Measurements from ENCODE around the gene RAB30. TPM values are rescaled to one million over a fixed set of nuclear protein-coding genes. Genes with fewer than 3 reads are reported as not detected.

The RAB30 gene
- total RNA-seq, 1 donor from 2014 or later: 15.4 TPM

- no peaks in the 10 kb centered on the region for H3K9me3 Mint-ChIP-seq
- H3K4me3 Mint-ChIP-seq: no peak overlapping the region
- H3K36me3 Mint-ChIP-seq (ENCODE audit: low read depth): peaks cover 2% of the 10 kb centered on the region
- no peaks in the 10 kb centered on the region for H3K27me3 Mint-ChIP-seq (ENCODE audit: low read depth)
- H3K27ac Mint-ChIP-seq (ENCODE audit: unreplicated experiment): no peak overlapping the region
- no peaks in the 10 kb centered on the region for H3K4me1 Mint-ChIP-seq
- TF ChIP-seq CTCF (conservative IDR thresholded peaks at IDR 0.05): no peak
- DNase-seq (ENCODE audit: low read depth, low spot score): no peak
These were observed 15.5 kb downstream of the RAB30 start for GRCh38 chr11:83056204-83056603.

- no peaks in the 10 kb centered on the region for H3K27me3 Mint-ChIP-seq (ENCODE audit: low read depth)
- H3K4me3 Mint-ChIP-seq: no peak overlapping the region
- no peak for DNase-seq (ENCODE audit: low read depth, low spot score)
- no peak for TF ChIP-seq CTCF (conservative IDR thresholded peaks at IDR 0.05)
- no peaks in the 10 kb centered on the region for H3K4me1 Mint-ChIP-seq
- H3K9me3 Mint-ChIP-seq: no peaks in the 10 kb centered on the region
- no peaks in the 10 kb centered on the region for H3K36me3 Mint-ChIP-seq (ENCODE audit: low read depth)
- H3K27ac Mint-ChIP-seq (ENCODE audit: unreplicated experiment): no peak overlapping the region
These were observed 16.8 kb downstream of the RAB30 start for GRCh38 chr11:83054904-83055380.

GRCh38 chr11:83054001-83054400 is 17.7 kb downstream of the RAB30 start:
- Mint-ChIP-seq H3K9me3 (no peaks in the 10 kb centered on the region), H3K27me3 (ENCODE audit: low read depth) (no peaks in the 10 kb centered on the region), H3K36me3 (ENCODE audit: low read depth) (no peaks in the 10 kb centered on the region), H3K27ac (ENCODE audit: unreplicated experiment) (no peak overlapping the region), H3K4me3 (no peak overlapping the region), H3K4me1 (no peaks in the 10 kb centered on the region)
- TF ChIP-seq CTCF (conservative IDR thresholded peaks at IDR 0.05): no peak
- DNase-seq (ENCODE audit: low read depth, low spot score): no peak

GRCh38 chr11:83051760-83052671 is 19.7 kb downstream of the RAB30 start:
- no peaks in the 10 kb centered on the region for H3K27me3 Mint-ChIP-seq (ENCODE audit: low read depth)
- H3K4me1 Mint-ChIP-seq: peaks cover 14% of the 10 kb centered on the region
- no peak overlapping the region for H3K27ac Mint-ChIP-seq (ENCODE audit: unreplicated experiment)
- no peak overlapping the region for H3K4me3 Mint-ChIP-seq
- H3K36me3 Mint-ChIP-seq (ENCODE audit: low read depth): no peaks in the 10 kb centered on the region
- DNase-seq (ENCODE audit: low read depth, low spot score): no peak
- no peaks in the 10 kb centered on the region for H3K9me3 Mint-ChIP-seq
- no peak for TF ChIP-seq CTCF (conservative IDR thresholded peaks at IDR 0.05)

- no peak overlapping the region for H3K4me3 Mint-ChIP-seq
- no peak for TF ChIP-seq CTCF (conservative IDR thresholded peaks at IDR 0.05)
- DNase-seq (ENCODE audit: low read depth, low spot score): no peak
- H3K4me1 Mint-ChIP-seq: peaks cover 28% of the 10 kb centered on the region
- H3K27ac Mint-ChIP-seq (ENCODE audit: unreplicated experiment): no peak overlapping the region
- no peaks in the 10 kb centered on the region for H3K36me3 Mint-ChIP-seq (ENCODE audit: low read depth)
- no peaks in the 10 kb centered on the region for H3K27me3 Mint-ChIP-seq (ENCODE audit: low read depth)
- H3K9me3 Mint-ChIP-seq: no peaks in the 10 kb centered on the region
These were observed 24.0 kb downstream of the RAB30 start for GRCh38 chr11:83047515-83048225.
